ENCODE results near the gene SERPINA3. TPM values are rescaled to one million over a fixed set of nuclear protein-coding genes. Genes with fewer than 3 reads are reported as not detected.

SERPINA3 gene
- total RNA-seq, 1 donor from 2014 or later: not detected

- Mint-ChIP-seq H3K4me3 (no peak within 1 kb of the TSS), H3K4me1 (peaks cover 13% of the 10 kb centered on the region), H3K27ac (ENCODE audit: unreplicated experiment) (no peak within 1 kb of the TSS), H3K27me3 (ENCODE audit: low read depth) (peaks cover 7% of the 10 kb centered on the region), H3K36me3 (ENCODE audit: low read depth) (no peaks in the 10 kb centered on the region), H3K9me3 (peaks cover 3% of the 10 kb centered on the region)
- TF ChIP-seq CTCF (conservative IDR thresholded peaks at IDR 0.05): no peak
- DNase-seq (ENCODE audit: low read depth, low spot score): peak; percentile 41
Measured at GRCh38 chr14:94581127-94581999, 30.8 kb upstream of the SERPINA3 start, which contains the start of gene SERPINA5. SERPINA5 (plus strand) TSS chr14:94581426; CDS start chr14:94587363, 5,937 bp downstream.

- H3K9me3 Mint-ChIP-seq: peaks cover 3% of the 10 kb centered on the region
- DNase-seq (ENCODE audit: low read depth, low spot score): no peak
- no peaks in the 10 kb centered on the region for H3K36me3 Mint-ChIP-seq (ENCODE audit: low read depth)
- peaks cover 12% of the 10 kb centered on the region for H3K27me3 Mint-ChIP-seq (ENCODE audit: low read depth)
- no peak overlapping the region for H3K4me3 Mint-ChIP-seq
- TF ChIP-seq CTCF (conservative IDR thresholded peaks at IDR 0.05): no peak
- H3K4me1 Mint-ChIP-seq: peaks cover 13% of the 10 kb centered on the region
- no peak overlapping the region for H3K27ac Mint-ChIP-seq (ENCODE audit: unreplicated experiment)
Measured at GRCh38 chr14:94582199-94582750, 29.9 kb upstream of the SERPINA3 start.

- H3K27ac Mint-ChIP-seq (ENCODE audit: unreplicated experiment): no peak overlapping the region
- peaks cover 3% of the 10 kb centered on the region for H3K9me3 Mint-ChIP-seq
- no peak for TF ChIP-seq CTCF (conservative IDR thresholded peaks at IDR 0.05)
- H3K27me3 Mint-ChIP-seq (ENCODE audit: low read depth): peaks cover 15% of the 10 kb centered on the region
- peaks cover 13% of the 10 kb centered on the region for H3K4me1 Mint-ChIP-seq
- DNase-seq (ENCODE audit: low read depth, low spot score): no peak
- no peak overlapping the region for H3K4me3 Mint-ChIP-seq
- H3K36me3 Mint-ChIP-seq (ENCODE audit: low read depth): no peaks in the 10 kb centered on the region
Measured at GRCh38 chr14:94582851-94583250, 29.3 kb upstream of the SERPINA3 start.

DNA sequence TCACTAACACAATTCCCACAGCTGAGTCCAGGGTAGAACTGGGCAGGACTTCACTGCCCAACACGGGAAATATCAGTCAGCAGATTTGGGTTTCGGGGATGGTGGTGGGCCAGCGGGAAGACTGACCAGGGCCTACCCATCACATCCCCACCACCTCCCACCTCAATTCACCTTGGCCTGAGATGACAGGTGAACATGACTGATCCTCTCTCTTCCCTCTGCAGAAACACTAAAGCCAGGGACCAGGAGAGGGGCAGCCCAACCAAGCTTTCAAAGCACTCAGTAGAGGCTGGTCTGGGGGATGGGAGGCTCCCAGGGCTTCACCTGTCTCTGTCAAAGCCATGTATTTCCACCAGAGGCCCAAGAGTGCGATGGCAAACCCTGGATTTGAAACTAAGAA, 28.6 kb upstream of the SERPINA3 start:
- peaks cover 3% of the 10 kb centered on the region for H3K9me3 Mint-ChIP-seq
- DNase-seq (ENCODE audit: low read depth, low spot score): no peak
- H3K27ac Mint-ChIP-seq (ENCODE audit: unreplicated experiment): no peak overlapping the region
- H3K36me3 Mint-ChIP-seq (ENCODE audit: low read depth): no peaks in the 10 kb centered on the region
- peaks cover 13% of the 10 kb centered on the region for H3K4me1 Mint-ChIP-seq
- H3K4me3 Mint-ChIP-seq: no peak overlapping the region
- H3K27me3 Mint-ChIP-seq (ENCODE audit: low read depth): peaks cover 17% of the 10 kb centered on the region
- no peak for TF ChIP-seq CTCF (conservative IDR thresholded peaks at IDR 0.05)

DNA sequence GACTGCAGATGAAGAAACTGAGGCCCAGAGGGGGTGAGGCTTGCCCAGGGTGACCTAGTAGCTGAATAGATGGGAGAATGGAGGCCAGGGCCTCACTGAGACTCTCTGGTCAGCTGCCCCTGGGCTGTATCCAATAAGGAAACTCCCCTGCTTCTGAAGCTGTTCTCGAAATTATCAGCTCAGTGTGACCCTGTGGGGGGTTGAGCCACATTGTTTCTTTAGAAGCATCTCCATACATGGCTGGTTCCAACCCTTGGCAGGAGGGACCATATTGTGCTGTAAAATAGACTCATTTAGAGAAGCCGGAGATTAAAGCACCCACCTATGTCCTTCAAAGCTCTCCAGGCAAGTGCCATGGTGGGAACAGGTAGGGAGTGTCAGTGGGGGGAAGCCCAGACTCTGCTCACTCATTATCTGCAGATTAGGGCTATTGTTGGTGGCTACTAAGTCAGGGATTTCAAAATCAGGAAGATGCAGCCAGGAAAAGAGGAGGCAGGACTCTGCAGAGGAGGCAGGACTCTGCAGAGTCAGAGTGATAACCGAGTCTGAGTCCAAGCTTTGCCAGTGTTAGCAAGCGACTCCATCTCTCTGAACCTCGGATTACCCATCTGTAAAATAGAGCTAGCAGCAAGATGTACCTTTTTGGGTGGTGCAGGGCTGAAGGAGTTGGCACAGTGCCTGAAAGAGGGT, 27.5 kb upstream of the SERPINA3 start:
- Mint-ChIP-seq H3K4me1 (peaks cover 13% of the 10 kb centered on the region), H3K36me3 (ENCODE audit: low read depth) (no peaks in the 10 kb centered on the region), H3K27me3 (ENCODE audit: low read depth) (peaks cover 18% of the 10 kb centered on the region), H3K4me3 (no peak overlapping the region), H3K27ac (ENCODE audit: unreplicated experiment) (no peak overlapping the region), H3K9me3 (peaks cover 3% of the 10 kb centered on the region)
- no peak for TF ChIP-seq CTCF (conservative IDR thresholded peaks at IDR 0.05)
- no peak for DNase-seq (ENCODE audit: low read depth, low spot score)

Data from neural crest cell (in vitro differentiated cells).